NB4 (cell line): ENCODE measurements around the gene DSCAML1.

Source experiments
- CTCF ChIP-seq: IDR thresholded peaks from one replicate; pipeline ENCODE4 v1.5.1; 2012; ENCODE audit warnings: low read depth, low read length
- MAX ChIP-seq: IDR thresholded peaks from 2 replicates; pipeline ENCODE4 v1.6.1; 2011; ENCODE audit warnings: low read depth, low read length
- MYC ChIP-seq: IDR thresholded peaks from 2 replicates; pipeline ENCODE4 v1.6.1; 2011; ENCODE audit warnings: low read depth, low read length

DNA sequence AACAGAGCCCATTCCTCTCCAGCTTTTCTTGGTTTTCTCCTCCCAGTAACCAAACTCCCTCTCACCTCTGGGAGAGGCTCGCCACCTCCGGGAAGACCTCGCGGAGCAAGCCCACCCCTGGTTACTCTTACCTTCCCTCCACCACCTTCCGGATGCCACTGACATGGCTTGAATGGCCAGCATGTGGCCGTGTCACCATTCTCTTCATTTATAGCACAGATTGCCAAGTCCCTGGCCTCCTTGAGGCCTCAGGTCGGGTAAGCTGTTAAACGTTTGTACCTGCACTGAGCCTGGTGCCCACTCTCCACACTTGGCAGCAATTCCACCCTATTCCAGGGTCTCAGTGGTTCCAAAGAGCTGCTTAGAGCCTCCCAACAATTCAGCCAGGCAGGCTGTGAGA lies 35.5 kb upstream of the DSCAML1 start:
- TF ChIP-seq CTCF (no peak), MAX (no peak), MYC (no peak)
